Measurements from ENCODE around the gene OR2T35. TPM values are rescaled to one million over a fixed set of nuclear protein-coding genes. Genes with fewer than 3 reads are reported as not detected.

Gene OR2T35
- polyA plus RNA-seq, 1 donor = not detected

GRCh38 chr1:248625166-248625565, 19.9 kb downstream of the OR2T35 start:
- no peak for DNase-seq

DNA sequence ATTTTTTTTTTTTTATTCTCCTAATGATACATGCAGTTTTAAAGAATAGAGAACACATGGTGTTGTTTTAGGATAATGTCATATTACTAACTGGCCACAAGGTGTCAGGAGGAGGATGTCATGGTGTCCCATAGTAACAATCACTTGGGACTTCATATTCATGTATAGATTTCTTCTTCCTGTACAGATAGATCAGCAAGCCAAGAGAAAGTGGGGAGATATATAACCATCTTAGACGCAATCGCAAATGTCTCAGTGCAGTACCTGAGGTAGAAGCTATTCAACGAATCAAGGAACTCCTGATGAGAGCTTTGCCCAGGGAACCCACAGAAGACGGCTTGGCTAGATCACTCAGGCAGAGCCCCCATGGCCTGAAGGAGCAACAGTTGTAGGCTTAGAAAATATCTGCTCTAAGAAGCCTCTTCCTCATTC, 22.5 kb downstream of the OR2T35 start:
- DNase-seq = no peak

GRCh38 chr1:248621770-248622169, 23.3 kb downstream of the OR2T35 start:
- no peak for DNase-seq

GRCh38 chr1:248618878-248619277, 26.2 kb downstream of the OR2T35 start:
- DNase-seq = no peak

- DNase-seq = no peak
Measured at GRCh38 chr1:248618119-248618518, 27.0 kb downstream of the OR2T35 start.

GRCh38 chr1:248613742-248614141, 31.3 kb downstream of the OR2T35 start:
- DNase-seq = no peak

DNA sequence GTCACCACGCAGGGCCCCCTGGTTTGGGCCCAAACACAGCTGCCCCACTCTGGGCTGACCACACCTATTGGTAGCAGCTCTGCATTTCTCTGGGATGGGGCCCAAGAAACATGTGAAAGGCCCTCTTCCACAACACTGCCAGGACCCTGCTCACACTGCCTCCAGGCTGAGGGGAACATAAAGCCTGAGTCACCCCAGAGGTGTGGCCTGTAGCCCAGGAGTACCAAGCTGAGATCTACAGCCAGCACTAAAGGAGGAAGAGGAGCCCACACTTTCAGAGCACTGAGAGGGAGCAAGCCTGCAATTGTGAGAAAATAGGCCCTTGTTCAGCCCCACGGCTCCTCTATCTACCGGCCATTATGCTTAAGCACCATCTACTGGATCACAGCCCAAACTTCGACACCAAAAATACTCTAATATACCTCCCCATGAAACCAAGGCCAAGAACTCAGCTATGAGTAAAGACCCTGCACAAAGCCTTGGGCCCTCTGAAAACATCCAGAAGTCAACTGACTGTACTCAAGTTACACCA, 33.1 kb downstream of the OR2T35 start:
- no peak for DNase-seq

DNA sequence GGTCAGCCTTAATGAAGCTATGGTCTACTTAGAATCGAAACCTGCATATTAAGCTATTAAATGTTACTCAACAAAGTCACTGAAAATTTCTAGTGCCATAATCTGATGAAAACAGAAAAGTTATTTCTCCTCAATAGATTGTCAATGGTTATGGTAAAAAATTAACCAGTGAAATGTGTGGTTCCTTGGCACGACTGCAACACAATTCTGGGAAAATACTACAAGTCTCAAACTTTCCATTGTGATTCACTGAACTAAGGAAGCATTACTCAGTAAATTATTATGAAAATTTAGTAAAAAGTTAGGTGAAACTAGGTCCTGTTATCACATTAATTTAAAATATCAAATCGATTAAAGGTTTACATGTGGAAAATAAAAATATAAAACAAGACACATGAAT, 34.8 kb downstream of the OR2T35 start:
- no peak for DNase-seq

- DNase-seq = no peak
Measured at GRCh38 chr1:248599396-248599795, 45.7 kb downstream of the OR2T35 start.

DNA sequence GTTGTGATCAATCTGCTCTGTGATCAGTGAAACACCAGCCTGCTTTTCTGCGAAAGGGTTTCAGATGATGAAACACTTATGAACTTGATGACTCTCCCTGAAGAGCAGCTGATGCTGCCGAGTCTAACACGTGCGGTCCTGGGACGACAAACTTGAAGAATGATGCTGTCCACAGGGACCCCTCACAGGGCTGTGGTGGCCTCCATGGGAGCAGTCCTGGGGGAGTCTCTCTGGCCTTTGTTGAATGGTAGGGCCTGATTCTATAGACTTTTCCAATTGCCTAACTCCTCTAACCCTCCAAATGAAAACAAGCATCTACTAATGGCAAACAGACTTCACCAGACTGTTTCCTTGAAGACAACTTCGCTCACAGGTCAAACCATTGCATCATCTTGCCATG, 47.5 kb downstream of the OR2T35 start, which contains the start of gene OR2T10:
TSS of gene OR2T10 (minus strand) at position 112 of the 400 bp plus-strand sequence. CDS start 3,932 bp downstream, outside the sequence.
- no peak for DNase-seq

DNA sequence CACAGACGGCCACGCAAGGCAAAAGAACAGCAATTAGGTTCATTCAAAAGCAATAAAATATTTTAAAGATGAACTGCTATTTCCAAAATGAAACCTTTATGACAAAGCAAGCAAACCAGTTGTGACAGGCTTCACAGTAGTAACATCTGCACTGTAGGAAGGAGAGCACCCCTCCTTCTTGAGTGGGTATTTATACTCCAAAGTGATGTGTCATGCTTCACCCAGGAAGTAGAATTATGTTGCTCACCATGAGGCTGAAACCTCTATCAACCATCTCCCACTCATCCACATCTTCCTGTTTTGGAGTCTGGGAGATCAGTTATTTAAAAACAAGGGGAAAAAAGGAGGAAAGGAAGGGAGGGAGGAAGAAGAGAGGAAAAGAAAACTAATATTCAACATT, 48.5 kb downstream of the OR2T35 start:
- DNase-seq = no peak

DNA sequence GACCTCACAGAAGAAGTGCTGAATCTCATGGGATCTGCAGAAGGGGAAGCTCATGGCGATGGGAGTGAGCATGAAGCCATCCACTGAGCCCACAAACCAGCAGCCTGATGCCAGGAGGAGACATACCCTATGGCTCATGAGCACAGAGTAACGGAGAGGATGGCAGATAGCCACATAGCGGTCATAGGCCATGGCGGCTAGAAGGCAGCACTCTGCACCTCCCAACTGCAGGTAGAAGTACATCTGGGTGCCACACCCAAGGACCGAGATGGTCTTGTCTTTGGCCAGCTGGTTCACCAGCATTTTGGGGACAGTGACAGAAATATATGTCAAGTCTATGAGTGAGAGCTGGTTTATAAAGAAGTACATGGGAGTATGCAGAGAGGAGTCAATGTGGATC, 51.9 kb downstream of the OR2T35 start:
- no peak for DNase-seq

DNA sequence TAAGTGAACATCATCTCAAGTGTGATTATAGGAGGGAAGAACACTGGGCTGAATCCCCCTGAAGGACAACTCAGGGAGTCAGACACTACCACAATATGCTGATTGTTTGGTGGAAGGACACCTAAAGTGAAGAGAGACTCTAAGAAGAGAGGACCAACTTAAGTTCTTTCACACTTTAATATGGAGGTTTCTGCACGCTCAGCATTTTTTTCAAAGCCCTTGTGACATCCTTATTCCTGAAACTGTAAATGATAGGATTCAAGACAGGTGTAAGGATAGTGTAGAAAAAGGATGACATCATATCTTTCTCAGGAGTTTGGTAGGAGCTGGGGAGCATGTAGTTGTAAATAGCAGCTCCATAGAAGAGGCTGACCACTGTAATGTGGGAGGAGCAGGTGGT, 52.4 kb downstream of the OR2T35 start:
- no peak for DNase-seq

- DNase-seq = no peak
Measured at GRCh38 chr1:248590055-248590454, 55.0 kb downstream of the OR2T35 start.

DNA sequence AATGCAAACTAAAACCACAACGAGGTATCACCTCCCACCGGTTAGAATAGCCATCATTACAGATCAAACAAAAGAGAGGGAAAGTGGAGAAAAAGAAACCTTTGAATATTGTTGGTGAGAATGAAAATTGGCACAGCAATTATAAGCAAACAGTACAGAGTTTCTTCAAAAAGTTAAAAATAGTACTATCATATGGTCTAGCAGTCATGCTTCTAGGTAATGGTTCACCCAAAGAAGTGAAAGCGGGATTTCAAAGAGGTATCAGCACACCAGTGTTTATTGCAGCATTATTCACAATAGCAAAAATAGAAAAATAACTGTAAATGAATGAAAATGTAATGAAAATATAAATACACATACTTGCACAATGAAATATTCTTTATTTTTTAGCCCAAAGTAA, 55.7 kb downstream of the OR2T35 start:
- no peak for DNase-seq

Other genes with a start within 250 kb of the OR2T35 start
- gene OR2T1, start 242.2 kb downstream of the OR2T35 start, polyA plus RNA-seq (ENCODE audit: insufficient read length) = not detected
- not detected for gene OR2T2, start 199.6 kb downstream of the OR2T35 start, polyA plus RNA-seq (ENCODE audit: insufficient read length)
- gene OR2T3, start 171.9 kb downstream of the OR2T35 start, polyA plus RNA-seq (ENCODE audit: insufficient read length) = not detected
- not detected for gene OR2T5, start 156.7 kb downstream of the OR2T35 start, polyA plus RNA-seq (ENCODE audit: insufficient read length)
- not detected for gene OR2G6, start 137.2 kb downstream of the OR2T35 start, polyA plus RNA-seq (ENCODE audit: insufficient read length)
- not detected for gene OR2T29, start 82.5 kb downstream of the OR2T35 start, polyA plus RNA-seq (ENCODE audit: insufficient read length)
- not detected for gene OR2T34, start 70.5 kb downstream of the OR2T35 start, polyA plus RNA-seq (ENCODE audit: insufficient read length)
- gene OR2T10, start 47.6 kb downstream of the OR2T35 start, polyA plus RNA-seq (ENCODE audit: insufficient read length) = not detected
- not detected for gene OR2T11, start 10.2 kb downstream of the OR2T35 start, polyA plus RNA-seq (ENCODE audit: insufficient read length)
- not detected for gene OR2T27, start 10.2 kb upstream of the OR2T35 start, polyA plus RNA-seq (ENCODE audit: insufficient read length)
- not detected for gene OR14I1, start 57.5 kb upstream of the OR2T35 start, polyA plus RNA-seq (ENCODE audit: insufficient read length)
- gene LYPD8, start 110.5 kb upstream of the OR2T35 start, polyA plus RNA-seq (ENCODE audit: insufficient read length) = not detected
- gene SH3BP5L, start 180.6 kb upstream of the OR2T35 start, polyA plus RNA-seq (ENCODE audit: insufficient read length) = 21.4 TPM
- gene ZNF672, start 192.9 kb upstream of the OR2T35 start, polyA plus RNA-seq (ENCODE audit: insufficient read length) = 17.2 TPM
- 32.9 TPM for gene ZNF692, start 213.8 kb upstream of the OR2T35 start, polyA plus RNA-seq (ENCODE audit: insufficient read length)